Measurements from ENCODE around the gene NRROS.

DNA sequence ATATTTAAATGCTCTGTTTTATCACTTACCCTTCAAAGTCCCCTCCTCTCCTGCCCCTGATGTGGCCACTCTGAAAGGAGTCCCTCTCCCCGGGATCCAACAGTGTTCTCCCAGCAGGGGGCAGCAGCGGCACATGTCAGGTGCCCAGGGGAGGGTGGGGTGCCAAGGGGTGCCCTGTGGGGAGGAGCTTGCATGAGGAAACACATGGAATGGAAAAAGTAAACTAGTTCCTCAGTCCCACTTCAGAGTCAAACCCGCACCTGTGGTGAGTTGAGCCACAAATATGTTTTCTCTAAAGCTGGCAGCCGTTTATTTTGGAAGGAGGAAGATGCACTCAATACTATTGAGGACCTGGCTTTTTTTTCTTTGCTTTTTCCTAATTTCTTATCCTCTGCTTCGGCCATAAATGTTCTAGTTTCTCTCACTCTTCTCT is 30.1 kb upstream of the NRROS start:
- TF ChIP-seq ZNF70 (CRISPR knock-in tag; IDR thresholded peaks at IDR 0.05) (no peak), ZFP30 (CRISPR knock-in tag; IDR thresholded peaks at IDR 0.05) (no peak), CREB5 (CRISPR knock-in tag; IDR thresholded peaks at IDR 0.05; ENCODE audit: low read depth) (no peak), ZFP3 (CRISPR knock-in tag; IDR thresholded peaks at IDR 0.05) (no peak)

Measured in SK-N-SH treated with all-trans-retinoic acid at 6 μM for 48 hours (cell line).